Measurements from ENCODE around the gene BARHL2.

GRCh38 chr1:90694846-90695245 is 22.3 kb downstream of the BARHL2 start:
- TF ChIP-seq POLR2A (IDR thresholded peaks at IDR 0.05) (no peak), CTCF (IDR thresholded peaks at IDR 0.05) (no peak)
